Measurements from ENCODE around the gene ADARB2. TPM values are rescaled to one million over a fixed set of nuclear protein-coding genes. Genes with fewer than 3 reads are reported as not detected.

The ADARB2 gene
- total and polyA plus RNA-seq, 10 of the 15 experiments (the other 5 are each of a cell fraction or from before 2014, with no cell fraction given) = 0.02 to 4.1 (median 0.76) TPM

DNA sequence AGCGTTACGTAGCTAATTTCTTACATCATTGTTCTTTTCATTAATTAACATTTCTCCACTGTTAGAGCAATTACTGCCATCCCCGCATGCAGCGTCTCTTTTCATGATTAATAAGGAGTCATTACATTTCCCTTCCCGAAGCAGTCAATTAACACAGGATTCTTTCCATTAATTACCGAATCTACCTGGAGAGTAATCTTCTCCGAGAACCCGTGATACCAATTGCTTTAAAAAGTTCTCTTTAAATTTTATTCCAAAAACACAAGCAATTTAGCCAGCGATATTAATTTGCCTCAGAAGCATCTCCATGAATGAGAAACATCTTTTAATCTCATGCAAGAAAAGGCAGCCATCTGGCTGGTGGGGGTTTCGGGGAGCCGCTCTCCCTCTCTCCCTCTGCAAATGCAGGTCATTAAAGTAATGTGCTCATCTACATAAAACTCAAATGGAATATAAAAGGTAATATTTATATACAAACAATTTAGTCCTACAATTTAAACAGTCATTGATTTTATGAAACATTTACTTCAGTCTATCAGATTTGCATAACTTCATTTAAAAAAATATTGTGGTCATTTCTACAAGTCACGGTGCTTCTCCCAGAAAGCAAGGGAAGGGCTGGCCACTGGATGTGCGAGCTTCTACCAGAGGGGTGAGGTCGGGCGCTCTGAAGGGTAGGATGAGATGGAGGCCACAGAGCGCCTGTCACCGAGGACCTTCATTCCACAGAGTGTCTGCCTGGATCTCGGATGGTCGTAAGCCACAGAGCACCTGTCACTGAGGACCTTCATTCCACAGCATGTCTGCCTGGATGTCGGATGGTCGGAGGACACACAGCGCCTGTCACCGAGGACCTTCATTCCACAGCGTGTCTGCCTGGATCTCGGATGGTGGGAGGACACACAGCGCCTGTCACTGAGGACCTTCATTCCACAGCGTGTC, 536.2 kb downstream of the ADARB2 start:
- FAIRE-seq = no peak
- in situ Hi-C loops (cut with MboI) = no loop called here
- intact Hi-C loops (cut with micrococcal nuclease; ENCODE audit: unreplicated experiment) = no loop called here
- H3K79me2 ChIP-seq (ENCODE audit: control insufficient read depth, insufficient read depth, low read length) = no peaks in the 10 kb centered on the region
- no TSS peak for BruUV-seq (replicated peaks)
- H3K9me3 ChIP-seq (replicated peaks; ENCODE audit: control insufficient read depth, insufficient read depth, low read length) = no peaks in the 10 kb centered on the region
- no peaks in the 10 kb centered on the region for H4K20me1 ChIP-seq (ENCODE audit: control insufficient read depth, insufficient read depth)
- ChIA-PET CTCF (no interaction called here), RAD21 (ENCODE audit: unreplicated experiment) (no interaction called here), POLR2A (no interaction called here), SMC1A (ENCODE audit: uncharacterized antibody, unreplicated experiment) (no interaction called here)
- 36% methylated on average over 26 of the region's 27 CpGs for WGBS (ENCODE audit: insufficient coverage, insufficient replicate concordance, low lambda C conversion rate, missing lambda C conversion rate)
- TF ChIP-seq FOS (IDR thresholded peaks at IDR 0.05; ENCODE audit: borderline replicate concordance, extremely low read depth, insufficient read length) (no peak), SUPT20H (IDR thresholded peaks at IDR 0.05; ENCODE audit: borderline replicate concordance, control insufficient read depth, low read depth, low read length) (no peak), SUZ12 (IDR thresholded peaks at IDR 0.05; ENCODE audit: unreplicated experiment) (no peak), GABPA (IDR thresholded peaks at IDR 0.05; ENCODE audit: low read depth) (no peak), CHD4 (IDR thresholded peaks at IDR 0.05) (no peak), EZH2 (IDR thresholded peaks at IDR 0.05; ENCODE audit: borderline replicate concordance, control insufficient read depth, low read depth, low read length) (no peak), ZBED1 (IDR thresholded peaks at IDR 0.05; ENCODE audit: borderline replicate concordance) (no peak), KAT2A (conservative IDR thresholded peaks at IDR 0.05; ENCODE audit: control insufficient read depth, low read depth, low read length) (no peak), CBX3 (IDR thresholded peaks at IDR 0.05; ENCODE audit: borderline replicate concordance, low read depth) (no peak)
- TF ChIP-seq, protein P1, sequence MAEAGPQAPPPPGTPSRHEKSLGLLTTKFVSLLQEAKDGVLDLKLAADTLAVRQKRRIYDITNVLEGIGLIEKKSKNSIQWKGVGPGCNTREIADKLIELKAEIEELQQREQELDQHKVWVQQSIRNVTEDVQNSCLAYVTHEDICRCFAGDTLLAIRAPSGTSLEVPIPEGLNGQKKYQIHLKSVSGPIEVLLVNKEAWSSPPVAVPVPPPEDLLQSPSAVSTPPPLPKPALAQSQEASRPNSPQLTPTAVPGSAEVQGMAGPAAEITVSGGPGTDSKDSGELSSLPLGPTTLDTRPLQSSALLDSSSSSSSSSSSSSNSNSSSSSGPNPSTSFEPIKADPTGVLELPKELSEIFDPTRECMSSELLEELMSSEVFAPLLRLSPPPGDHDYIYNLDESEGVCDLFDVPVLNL (IDR thresholded peaks at IDR 0.05; ENCODE audit: low read depth, low read length) = no peak
- TF ChIP-seq, protein P2, sequence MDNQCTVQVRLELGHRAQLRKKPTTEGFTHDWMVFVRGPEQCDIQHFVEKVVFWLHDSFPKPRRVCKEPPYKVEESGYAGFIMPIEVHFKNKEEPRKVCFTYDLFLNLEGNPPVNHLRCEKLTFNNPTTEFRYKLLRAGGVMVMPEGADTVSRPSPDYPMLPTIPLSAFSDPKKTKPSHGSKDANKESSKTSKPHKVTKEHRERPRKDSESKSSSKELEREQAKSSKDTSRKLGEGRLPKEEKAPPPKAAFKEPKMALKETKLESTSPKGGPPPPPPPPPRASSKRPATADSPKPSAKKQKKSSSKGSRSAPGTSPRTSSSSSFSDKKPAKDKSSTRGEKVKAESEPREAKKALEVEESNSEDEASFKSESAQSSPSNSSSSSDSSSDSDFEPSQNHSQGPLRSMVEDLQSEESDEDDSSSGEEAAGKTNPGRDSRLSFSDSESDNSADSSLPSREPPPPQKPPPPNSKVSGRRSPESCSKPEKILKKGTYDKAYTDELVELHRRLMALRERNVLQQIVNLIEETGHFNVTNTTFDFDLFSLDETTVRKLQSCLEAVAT (IDR thresholded peaks at IDR 0.05) = no peak
- no peak overlapping the region for H2AFZ ChIP-seq (ENCODE audit: control insufficient read depth, low read depth, low read length)
- H3K4me3 ChIP-seq = no peak overlapping the region
- no peak for ATAC-seq
- no peaks in the 10 kb centered on the region for H3K36me3 ChIP-seq (ENCODE audit: control insufficient read depth in 2 of 2, insufficient read depth in 2 of 2, low read length in 1 of 2)
- H3K9ac ChIP-seq (ENCODE audit: control insufficient read depth, insufficient read depth, low read length) = no peak overlapping the region
- no peaks in the 10 kb centered on the region; a peak in 1 of 4 replicates for H3K27me3 ChIP-seq (replicated peaks in 1 of 2; ENCODE audit: control insufficient read depth in 2 of 2, insufficient read depth in 2 of 2, low read length in 1 of 2)
- no peak overlapping the region for H3K27ac ChIP-seq (ENCODE audit: control insufficient read depth, insufficient read depth)
- no peak overlapping the region for H3K4me2 ChIP-seq (ENCODE audit: control insufficient read depth, insufficient read depth)
- no peak for DNase-seq (ENCODE audit: low read depth, low spot score)
- no peaks in the 10 kb centered on the region for H3K4me1 ChIP-seq (ENCODE audit: control insufficient read depth, insufficient read depth, low read length)

Measured in GM12878 (cell line).